Tibial nerve (tissue), 4 donors: ENCODE data around the gene AMOTL1.

ENCODE experiments used
- EP300 ChIP-seq, 2 donors: sonication (generic); formaldehyde crosslinking; IDR thresholded peaks; one replicate each; pipeline ENCODE4 v1.6.1; 2017; ENCODE audit warnings: antibody characterized with exemption in 2 of 2, mild to moderate bottlenecking in 1 of 2
- POLR2A ChIP-seq, 2 donors: fragments of 450-650 bp; IDR thresholded peaks; one replicate each; pipeline ENCODE4 v1.6.1; 2017; ENCODE audit warnings: antibody characterized with exemption in 2 of 2, mild to moderate bottlenecking in 2 of 2, moderate library complexity in 2 of 2
- TF ChIP-seq, protein P1 (sequence below), 5 experiments: fragments of 200-600 bp in 3 of 5; fragments of 450-650 bp in 2 of 5; sonication (generic) in 3 of 5; IDR thresholded peaks; one replicate each; pipeline ENCODE4 v1.5.1; 2016 to 2019; ENCODE audit warnings: antibody characterized with exemption in 5 of 5, mild to moderate bottlenecking in 3 of 5, moderate library complexity in 2 of 5

DNA sequence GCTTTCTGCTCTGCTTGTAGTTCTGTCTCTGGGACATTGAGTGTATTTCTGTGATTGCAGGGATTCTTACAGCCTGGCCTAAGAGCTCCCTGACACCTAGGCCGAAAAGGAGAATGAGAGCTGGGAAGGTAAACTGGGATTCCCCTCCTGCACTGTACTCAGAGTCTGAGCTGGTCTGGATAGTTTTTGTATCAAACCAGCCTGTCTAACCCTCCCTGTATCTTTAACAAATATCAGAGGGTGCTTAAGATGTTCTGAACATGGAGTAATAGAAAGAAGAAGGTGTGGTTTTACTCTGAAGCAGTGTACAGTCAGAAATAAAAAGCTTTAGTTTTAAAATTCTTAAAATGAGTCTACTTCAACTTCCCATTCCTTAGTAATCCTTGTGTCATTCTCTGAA lies 57.3 kb downstream of the AMOTL1 start:
- TF ChIP-seq, protein P1, sequence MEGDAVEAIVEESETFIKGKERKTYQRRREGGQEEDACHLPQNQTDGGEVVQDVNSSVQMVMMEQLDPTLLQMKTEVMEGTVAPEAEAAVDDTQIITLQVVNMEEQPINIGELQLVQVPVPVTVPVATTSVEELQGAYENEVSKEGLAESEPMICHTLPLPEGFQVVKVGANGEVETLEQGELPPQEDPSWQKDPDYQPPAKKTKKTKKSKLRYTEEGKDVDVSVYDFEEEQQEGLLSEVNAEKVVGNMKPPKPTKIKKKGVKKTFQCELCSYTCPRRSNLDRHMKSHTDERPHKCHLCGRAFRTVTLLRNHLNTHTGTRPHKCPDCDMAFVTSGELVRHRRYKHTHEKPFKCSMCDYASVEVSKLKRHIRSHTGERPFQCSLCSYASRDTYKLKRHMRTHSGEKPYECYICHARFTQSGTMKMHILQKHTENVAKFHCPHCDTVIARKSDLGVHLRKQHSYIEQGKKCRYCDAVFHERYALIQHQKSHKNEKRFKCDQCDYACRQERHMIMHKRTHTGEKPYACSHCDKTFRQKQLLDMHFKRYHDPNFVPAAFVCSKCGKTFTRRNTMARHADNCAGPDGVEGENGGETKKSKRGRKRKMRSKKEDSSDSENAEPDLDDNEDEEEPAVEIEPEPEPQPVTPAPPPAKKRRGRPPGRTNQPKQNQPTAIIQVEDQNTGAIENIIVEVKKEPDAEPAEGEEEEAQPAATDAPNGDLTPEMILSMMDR (IDR thresholded peaks at IDR 0.05), result no peak
- TF ChIP-seq POLR2A (IDR thresholded peaks at IDR 0.05) (no peak), EP300 (IDR thresholded peaks at IDR 0.05) (no peak)
